ENCODE measurements around the gene TRIB2.

DNA sequence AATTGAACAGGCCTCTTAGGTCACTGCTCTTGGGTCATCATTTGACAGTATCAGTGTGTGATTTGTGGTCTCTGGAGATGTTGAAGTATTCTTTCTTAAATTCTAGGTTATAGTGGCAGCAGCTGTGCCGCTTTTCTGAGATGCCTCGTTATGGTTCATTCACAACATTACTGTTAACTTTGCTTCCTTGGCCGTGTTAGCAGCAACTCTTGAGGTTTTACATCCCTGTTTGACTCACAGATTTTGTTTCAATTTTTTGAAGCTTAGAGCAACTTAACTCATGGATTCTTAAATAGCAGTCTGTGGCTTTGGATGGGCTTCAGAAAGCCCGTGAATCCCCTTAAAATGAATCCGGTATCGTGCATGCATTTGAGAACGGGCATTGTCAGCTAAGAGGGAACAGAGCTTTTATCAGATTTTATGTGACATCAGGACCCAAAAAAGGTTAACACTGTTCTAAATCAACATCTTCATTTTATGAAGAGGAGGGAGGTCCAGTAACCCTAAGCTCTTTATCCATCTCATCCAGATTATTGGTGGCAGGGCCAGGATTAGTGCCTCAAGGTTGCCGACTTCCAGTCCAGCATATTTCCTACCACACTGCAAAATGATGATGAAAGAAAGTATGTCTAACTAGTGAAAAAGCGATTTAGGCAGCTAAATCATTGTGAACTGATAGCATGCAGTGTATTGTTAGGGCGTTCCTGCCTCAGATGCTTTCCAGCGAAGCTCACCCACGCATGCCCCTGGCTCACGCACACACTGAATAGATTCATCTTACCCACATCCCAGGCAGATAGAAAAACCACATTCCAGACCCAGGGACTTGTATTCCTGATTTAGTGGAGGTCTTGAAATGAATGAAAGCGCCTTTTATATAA, 5.1 kb downstream of the TRIB2 start:
- TF ChIP-seq POLR2A (IDR thresholded peaks at IDR 0.05) = no peak
- TF ChIP-seq, protein P1, sequence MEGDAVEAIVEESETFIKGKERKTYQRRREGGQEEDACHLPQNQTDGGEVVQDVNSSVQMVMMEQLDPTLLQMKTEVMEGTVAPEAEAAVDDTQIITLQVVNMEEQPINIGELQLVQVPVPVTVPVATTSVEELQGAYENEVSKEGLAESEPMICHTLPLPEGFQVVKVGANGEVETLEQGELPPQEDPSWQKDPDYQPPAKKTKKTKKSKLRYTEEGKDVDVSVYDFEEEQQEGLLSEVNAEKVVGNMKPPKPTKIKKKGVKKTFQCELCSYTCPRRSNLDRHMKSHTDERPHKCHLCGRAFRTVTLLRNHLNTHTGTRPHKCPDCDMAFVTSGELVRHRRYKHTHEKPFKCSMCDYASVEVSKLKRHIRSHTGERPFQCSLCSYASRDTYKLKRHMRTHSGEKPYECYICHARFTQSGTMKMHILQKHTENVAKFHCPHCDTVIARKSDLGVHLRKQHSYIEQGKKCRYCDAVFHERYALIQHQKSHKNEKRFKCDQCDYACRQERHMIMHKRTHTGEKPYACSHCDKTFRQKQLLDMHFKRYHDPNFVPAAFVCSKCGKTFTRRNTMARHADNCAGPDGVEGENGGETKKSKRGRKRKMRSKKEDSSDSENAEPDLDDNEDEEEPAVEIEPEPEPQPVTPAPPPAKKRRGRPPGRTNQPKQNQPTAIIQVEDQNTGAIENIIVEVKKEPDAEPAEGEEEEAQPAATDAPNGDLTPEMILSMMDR (IDR thresholded peaks at IDR 0.05 in 8 of 11, conservative IDR thresholded peaks at IDR 0.05 in 3 of 11) = no peak
